ENCODE measurements around the gene C6orf52.
"Not testable (repeated sequence)": the region's sequence is repeated elsewhere in the genome, so short reads cannot be mapped to it uniquely, and the experiment has no call there.

The C6orf52 gene

DNA sequence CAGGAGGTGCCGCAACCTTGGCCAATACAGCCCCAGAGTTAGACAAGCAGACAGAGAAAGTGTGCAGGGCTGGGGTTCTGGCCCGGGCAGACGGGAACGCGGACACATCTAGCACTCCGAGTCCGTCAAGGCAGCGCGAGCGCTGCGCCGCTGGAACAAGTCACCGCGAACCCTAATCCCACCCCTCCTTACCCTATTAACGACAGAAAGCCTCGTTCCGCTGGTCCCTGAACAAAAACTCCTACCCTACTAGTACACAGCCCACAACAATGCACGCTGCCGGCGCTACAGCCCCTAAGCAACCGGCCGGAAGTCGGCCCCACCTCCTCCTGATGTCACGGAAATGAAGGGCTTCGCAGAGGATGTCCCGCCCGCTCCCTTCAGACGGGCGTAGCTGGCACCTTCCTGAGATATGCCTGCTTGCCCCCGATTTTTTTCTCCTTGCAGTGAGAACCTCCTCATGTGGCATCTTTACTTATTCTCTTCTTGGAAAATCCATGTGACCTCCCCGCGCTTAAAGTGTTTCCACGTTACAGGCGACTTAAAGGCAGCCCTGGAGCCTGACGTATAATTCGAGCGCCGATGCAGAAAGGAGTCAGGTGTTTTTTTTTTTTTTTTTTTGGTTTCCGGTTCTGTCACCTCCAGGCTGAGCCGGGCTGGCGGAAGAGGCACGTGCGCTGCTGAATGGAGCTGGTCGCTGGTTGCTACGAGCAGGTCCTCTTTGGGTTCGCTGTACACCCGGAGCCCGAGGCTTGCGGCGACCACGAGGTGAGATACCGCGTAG is at the start of gene C6orf52, which contains the start of gene PAK1IP1:
Gene C6orf52 (minus strand): TSS at position 315 of the 784 bp plus-strand sequence. CDS start 7,066 bp downstream, outside the sequence.
Gene PAK1IP1 (plus strand): TSS at position 671 of the 784 bp plus-strand sequence. CDS start 14 bp downstream, at position 685.
- TF ChIP-seq Cebpa-rat (IDR thresholded peaks at IDR 0.05), result no peak

GRCh38 chr6:10743515-10743914 is 49.1 kb upstream of the C6orf52 start:
- Histone ChIP-seq H3K27me3 (no peaks in the 10 kb centered on the region), H3K4me1 (peaks cover 13% of the 10 kb centered on the region), H3K9ac (no peak overlapping the region), H3K9me3 (no peaks in the 10 kb centered on the region), H3K36me3 (no peaks in the 10 kb centered on the region), H3K4me2 (no peak overlapping the region), H4K20me1 (peaks cover 5% of the 10 kb centered on the region; the same call in 1 of the 2 replicates), H3K27ac (no peak overlapping the region), H3K4me3 (no peak overlapping the region)
- no peak for TF ChIP-seq Cebpa-rat (IDR thresholded peaks at IDR 0.05)

More for the DNA sequence above, at the start of gene C6orf52, which contains the start of gene PAK1IP1:
- peak within 1 kb of the TSS; percentile 91 for H3K27ac ChIP-seq
- no peaks in the 10 kb centered on the region for H3K9me3 ChIP-seq
- H3K9ac ChIP-seq, result peak within 1 kb of the TSS; percentile 87
- no peaks in the 10 kb centered on the region for H3K27me3 ChIP-seq
- peak within 1 kb of the TSS; percentile 88 for H3K4me2 ChIP-seq
- peaks cover 25% of the 10 kb centered on the region for H3K36me3 ChIP-seq
- peak within 1 kb of the TSS; percentile 88 for H3K4me3 ChIP-seq
- H4K20me1 ChIP-seq, result peaks cover 8% of the 10 kb centered on the region; the same call in 1 of the 2 replicates
- peaks cover 28% of the 10 kb centered on the region for H3K4me1 ChIP-seq

DNA sequence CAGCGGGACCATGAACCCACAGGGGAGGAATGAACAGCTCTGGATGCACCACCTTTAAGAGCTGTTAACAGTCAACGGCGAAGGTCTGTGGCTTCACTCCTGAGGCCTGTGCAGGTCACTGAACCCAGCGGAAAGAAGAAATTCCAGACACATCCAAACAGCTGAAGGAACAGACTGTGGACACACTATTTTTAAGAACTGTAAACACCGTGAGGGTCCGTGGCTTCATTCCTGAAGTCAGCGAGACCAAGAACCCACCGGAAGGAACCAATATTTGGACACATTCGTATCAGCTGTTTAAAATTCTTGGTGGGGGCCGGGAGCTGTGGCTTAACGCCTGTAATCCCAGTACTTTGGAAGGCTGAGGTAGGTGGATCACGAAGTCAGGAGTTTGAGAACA is 47.8 kb upstream of the C6orf52 start:
- Histone ChIP-seq H3K27me3 (no peaks in the 10 kb centered on the region), H3K4me2 (no peak overlapping the region)

GRCh38 chr6:10741643-10742042 is 47.2 kb upstream of the C6orf52 start:
- not testable (repeated sequence) for H3K9me3 ChIP-seq, H3K27ac ChIP-seq, H3K4me2 ChIP-seq, H3K4me3 ChIP-seq, H3K36me3 ChIP-seq, H4K20me1 ChIP-seq, H3K27me3 ChIP-seq, H3K4me1 ChIP-seq, H3K9ac ChIP-seq

More for the DNA sequence above, 47.8 kb upstream of the C6orf52 start:
- Histone ChIP-seq H3K9ac (no peak overlapping the region), H3K36me3 (no peaks in the 10 kb centered on the region), H3K4me1 (peaks cover 9% of the 10 kb centered on the region), H3K9me3 (no peaks in the 10 kb centered on the region), H3K27ac (no peak overlapping the region), H4K20me1 (no peaks in the 10 kb centered on the region), H3K4me3 (no peak overlapping the region)
- TF ChIP-seq Cebpa-rat (IDR thresholded peaks at IDR 0.05), result no peak

DNA sequence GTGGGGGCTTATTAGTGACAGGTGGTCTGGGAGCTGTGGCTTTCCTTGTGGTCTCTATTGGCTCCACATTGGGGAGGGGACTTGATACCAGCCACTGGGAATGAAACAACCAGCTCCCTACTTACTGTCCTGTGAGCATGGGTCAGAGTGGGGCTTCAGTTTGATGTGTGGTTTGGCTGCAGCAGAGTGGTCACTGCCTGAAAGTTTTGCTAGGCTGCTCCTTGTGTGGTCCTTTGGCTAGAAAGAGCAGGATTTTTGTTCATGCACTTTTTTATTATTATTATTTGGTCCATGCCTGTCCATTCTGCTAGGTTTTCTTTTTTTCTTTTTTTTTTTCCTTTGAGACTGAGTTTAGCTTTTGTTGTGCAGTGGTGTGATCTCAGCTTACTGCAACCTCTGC is 45.6 kb upstream of the C6orf52 start:
- no peaks in the 10 kb centered on the region for H3K9me3 ChIP-seq
- H3K9ac ChIP-seq, result no peak overlapping the region
- H3K4me2 ChIP-seq, result no peak overlapping the region
- H3K4me3 ChIP-seq, result no peak overlapping the region
- H3K27me3 ChIP-seq, result no peaks in the 10 kb centered on the region
- no peaks in the 10 kb centered on the region for H3K4me1 ChIP-seq
- H3K27ac ChIP-seq, result no peak overlapping the region
- no peaks in the 10 kb centered on the region for H3K36me3 ChIP-seq
- H4K20me1 ChIP-seq, result no peaks in the 10 kb centered on the region
- TF ChIP-seq Cebpa-rat (IDR thresholded peaks at IDR 0.05), result no peak

DNA sequence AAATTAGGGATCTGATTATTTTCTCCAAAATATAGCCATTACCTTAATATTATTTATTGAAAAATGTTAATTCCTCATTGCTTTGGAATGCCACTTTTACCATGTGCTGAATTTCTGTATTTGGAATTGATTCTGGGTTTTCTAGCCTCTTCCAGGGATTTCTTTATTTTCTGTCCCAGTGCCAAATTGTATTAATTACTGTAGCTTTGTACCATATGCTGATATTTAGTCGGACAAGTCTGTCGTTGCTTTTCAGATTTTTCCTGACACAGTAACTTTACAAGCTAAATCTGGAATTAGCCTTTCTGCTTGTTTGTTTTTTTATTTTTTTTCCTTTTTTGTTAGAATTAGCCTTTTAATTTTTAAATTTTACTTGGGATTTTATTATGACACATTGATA is 42.3 kb upstream of the C6orf52 start:
- no peak overlapping the region for H3K4me2 ChIP-seq

DNA sequence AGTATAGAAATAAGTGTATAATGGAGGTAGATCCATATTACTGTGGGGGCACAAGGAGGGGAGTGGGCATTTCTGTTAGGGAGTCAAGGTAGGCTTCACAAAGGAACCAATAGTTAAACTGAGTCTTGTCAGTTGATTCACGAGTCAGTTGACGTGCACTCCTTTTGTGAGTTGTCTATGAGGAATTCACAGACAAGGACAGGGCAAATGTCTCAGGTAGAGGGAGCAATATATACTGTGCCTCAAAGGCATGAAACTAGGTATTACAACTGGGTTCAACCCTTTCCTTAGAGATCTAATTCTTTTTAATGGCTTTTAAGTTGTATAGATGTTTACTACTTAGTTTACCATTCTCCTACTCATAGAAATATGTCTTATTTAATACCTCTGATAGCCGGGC is 39.4 kb upstream of the C6orf52 start:
- no peak overlapping the region for H3K9ac ChIP-seq
- H3K4me1 ChIP-seq, result no peaks in the 10 kb centered on the region
- TF ChIP-seq Cebpa-rat (IDR thresholded peaks at IDR 0.05), result no peak
- H3K4me3 ChIP-seq, result no peak overlapping the region
- H3K9me3 ChIP-seq, result no peaks in the 10 kb centered on the region
- no peaks in the 10 kb centered on the region for H3K27me3 ChIP-seq
- peaks cover 50% of the 10 kb centered on the region for H3K36me3 ChIP-seq
- no peak overlapping the region for H3K4me2 ChIP-seq
- H3K27ac ChIP-seq, result no peak overlapping the region
- H4K20me1 ChIP-seq, result no peaks in the 10 kb centered on the region

More for the DNA sequence above, 42.3 kb upstream of the C6orf52 start:
- no peaks in the 10 kb centered on the region for H4K20me1 ChIP-seq
- H3K4me3 ChIP-seq, result no peak overlapping the region
- no peak overlapping the region for H3K27ac ChIP-seq
- no peak overlapping the region for H3K9ac ChIP-seq
- H3K36me3 ChIP-seq, result peaks cover 23% of the 10 kb centered on the region
- no peaks in the 10 kb centered on the region for H3K9me3 ChIP-seq
- H3K4me1 ChIP-seq, result no peaks in the 10 kb centered on the region
- no peaks in the 10 kb centered on the region for H3K27me3 ChIP-seq
- no peak for TF ChIP-seq Cebpa-rat (IDR thresholded peaks at IDR 0.05)

GRCh38 chr6:10733151-10733715 is 38.8 kb upstream of the C6orf52 start:
- TF ChIP-seq Cebpa-rat (IDR thresholded peaks at IDR 0.05), result no peak
- Histone ChIP-seq H3K27me3 (no peaks in the 10 kb centered on the region), H3K9ac (no peak overlapping the region), H3K36me3 (peaks cover 56% of the 10 kb centered on the region), H3K9me3 (no peaks in the 10 kb centered on the region), H3K4me3 (no peak overlapping the region), H3K4me2 (no peak overlapping the region), H4K20me1 (no peaks in the 10 kb centered on the region), H3K27ac (no peak overlapping the region), H3K4me1 (peaks cover 3% of the 10 kb centered on the region)

DNA sequence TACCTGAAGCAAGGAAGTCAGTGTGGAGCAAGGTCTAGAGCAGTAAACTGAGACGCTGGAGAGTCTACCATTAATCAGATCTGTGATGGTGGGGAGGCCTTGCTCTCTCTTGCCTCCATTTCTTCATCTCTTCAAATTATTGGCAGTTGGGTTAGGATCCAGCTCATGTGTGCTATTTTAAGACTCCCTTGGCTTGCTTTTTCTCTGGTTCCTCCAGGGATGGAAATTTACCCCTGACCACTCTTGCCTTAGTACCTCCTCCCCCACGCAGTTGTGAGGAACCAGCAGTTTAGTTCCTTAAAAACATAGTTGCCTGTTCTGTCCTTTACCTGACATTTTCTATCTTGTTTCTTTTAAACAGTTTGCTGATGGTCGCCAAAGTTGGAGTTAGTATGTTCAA is 35.8 kb upstream of the C6orf52 start:
- no peak for TF ChIP-seq Cebpa-rat (IDR thresholded peaks at IDR 0.05)
- H4K20me1 ChIP-seq, result no peaks in the 10 kb centered on the region
- no peak overlapping the region for H3K9ac ChIP-seq
- H3K4me1 ChIP-seq, result peaks cover 11% of the 10 kb centered on the region
- no peak overlapping the region for H3K27ac ChIP-seq
- H3K36me3 ChIP-seq, result peaks cover 72% of the 10 kb centered on the region
- no peaks in the 10 kb centered on the region for H3K9me3 ChIP-seq
- no peak overlapping the region for H3K4me2 ChIP-seq
- no peaks in the 10 kb centered on the region for H3K27me3 ChIP-seq
- H3K4me3 ChIP-seq, result no peak overlapping the region

- Histone ChIP-seq H3K9me3 (0 out of 2 replicates have a peak, but pooled peaks cover 6% of the 10 kb centered on the region), H3K4me2 (no peak overlapping the region), H4K20me1 (no peaks in the 10 kb centered on the region), H3K9ac (no peak overlapping the region), H3K4me3 (no peak overlapping the region), H3K4me1 (peaks cover 47% of the 10 kb centered on the region), H3K36me3 (peaks cover 46% of the 10 kb centered on the region), H3K27ac (no peak overlapping the region), H3K27me3 (no peaks in the 10 kb centered on the region)
- no peak for TF ChIP-seq Cebpa-rat (IDR thresholded peaks at IDR 0.05)
Measured at GRCh38 chr6:10725716-10726115, 31.3 kb upstream of the C6orf52 start.

Data from BLaER1 (cell line).